Renal cortical epithelial cell (primary cell): Measurements from ENCODE around the gene ACR. TPM values are rescaled to one million over a fixed set of nuclear protein-coding genes. Genes with fewer than 3 reads are reported as not detected.

Source experiments
- DNase-seq: peaks from one replicate; pipeline ENCODE4 v3.0.0-alpha.2; 2011; ENCODE audit warnings: low read depth
- total RNA-seq: library from RNA; depleted of rRNA; stranded (reverse); fragments of >200 nt; gene quantifications from 2 replicates; pipeline ENCODE4 v1.2.3, GENCODE V29; 2014

ACR gene
- total RNA-seq, 1 donor from 2014 or later, result not detected

DNA sequence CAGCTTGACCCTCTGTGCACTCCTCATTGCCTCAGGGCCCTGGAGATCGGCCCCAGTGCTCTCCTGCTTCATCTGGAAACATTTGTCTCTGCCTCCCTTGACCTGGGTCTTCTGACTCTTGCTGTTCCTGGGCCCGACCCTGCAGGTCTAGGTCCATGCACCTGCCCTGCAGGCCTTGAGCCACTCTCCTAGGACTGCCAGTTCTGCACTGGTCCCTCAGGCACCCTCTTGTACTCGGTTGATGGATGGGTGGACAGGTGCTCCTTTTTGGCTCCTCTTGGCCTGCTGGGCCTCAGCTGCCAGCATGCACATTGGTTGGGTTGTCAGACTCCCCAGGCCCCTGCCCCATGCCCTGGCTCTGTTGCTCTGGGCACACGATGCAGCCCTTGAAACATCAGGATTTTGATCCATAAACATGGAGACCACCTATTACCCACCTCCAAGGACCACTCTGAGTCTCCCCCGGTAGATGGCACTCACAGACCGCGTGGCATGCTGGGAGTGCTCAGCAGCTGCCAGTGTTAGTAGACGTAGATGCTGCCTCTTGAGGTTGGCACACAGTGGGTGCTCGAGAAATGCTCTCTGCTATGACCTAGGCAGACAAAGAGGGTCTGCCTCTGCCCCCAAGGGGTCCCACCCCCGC lies 20.2 kb upstream of the ACR start:
- DNase-seq, result no peak

DNA sequence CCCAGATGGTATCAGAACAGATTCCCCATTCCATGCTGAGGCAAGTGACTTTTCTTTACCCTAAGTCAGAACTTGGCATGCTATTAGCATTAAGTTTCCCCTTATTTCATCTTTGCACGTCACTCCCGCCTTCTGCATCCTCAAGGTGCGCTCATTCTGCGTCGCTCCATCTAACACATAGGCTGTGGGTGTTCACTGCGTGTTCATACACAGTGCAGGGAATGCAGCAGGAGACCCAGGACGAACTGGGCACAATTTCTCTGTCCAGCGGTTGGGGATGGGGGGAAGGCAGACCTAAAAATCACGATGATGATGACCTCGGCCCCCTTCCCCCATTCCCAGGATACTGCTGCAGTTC lies 19.7 kb upstream of the ACR start:
- DNase-seq, result no peak

- DNase-seq, result no peak
Measured at GRCh38 chr22:50719814-50720300, 18.1 kb upstream of the ACR start.

GRCh38 chr22:50720301-50721256 lies 17.4 kb upstream of the ACR start:
- DNase-seq, result no peak

GRCh38 chr22:50721257-50721844 lies 16.7 kb upstream of the ACR start:
- no peak for DNase-seq

DNA sequence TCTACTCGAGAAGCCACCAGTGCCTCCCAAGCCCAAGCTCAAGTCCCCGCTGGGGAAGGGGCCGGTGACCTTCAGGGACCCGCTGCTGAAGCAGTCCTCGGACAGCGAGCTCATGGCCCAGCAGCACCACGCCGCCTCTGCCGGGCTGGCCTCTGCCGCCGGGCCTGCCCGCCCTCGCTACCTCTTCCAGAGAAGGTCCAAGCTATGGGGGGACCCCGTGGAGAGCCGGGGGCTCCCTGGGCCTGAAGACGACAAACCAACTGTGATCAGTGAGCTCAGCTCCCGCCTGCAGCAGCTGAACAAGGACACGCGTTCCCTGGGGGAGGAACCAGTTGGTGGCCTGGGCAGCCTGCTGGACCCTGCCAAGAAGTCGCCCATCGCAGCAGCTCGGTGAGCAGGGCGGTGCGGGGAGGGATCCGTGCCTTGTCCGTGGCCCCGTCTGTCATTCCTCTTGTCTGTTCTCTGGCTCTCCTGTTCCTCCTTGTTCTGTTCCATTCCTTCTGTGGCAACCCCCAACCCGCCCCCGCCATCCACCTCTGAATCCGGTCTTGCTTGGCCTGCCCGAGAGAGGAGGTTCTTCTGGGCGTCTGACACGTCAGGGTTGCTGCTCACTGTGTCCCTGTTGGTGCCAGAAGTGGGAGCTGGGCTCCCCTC lies 15.8 kb upstream of the ACR start:
- no peak for DNase-seq

- no peak for DNase-seq
Measured at GRCh38 chr22:50722716-50723428, 15.1 kb upstream of the ACR start.

- DNase-seq, result no peak
Measured at GRCh38 chr22:50723991-50724390, 14.0 kb upstream of the ACR start.

DNA sequence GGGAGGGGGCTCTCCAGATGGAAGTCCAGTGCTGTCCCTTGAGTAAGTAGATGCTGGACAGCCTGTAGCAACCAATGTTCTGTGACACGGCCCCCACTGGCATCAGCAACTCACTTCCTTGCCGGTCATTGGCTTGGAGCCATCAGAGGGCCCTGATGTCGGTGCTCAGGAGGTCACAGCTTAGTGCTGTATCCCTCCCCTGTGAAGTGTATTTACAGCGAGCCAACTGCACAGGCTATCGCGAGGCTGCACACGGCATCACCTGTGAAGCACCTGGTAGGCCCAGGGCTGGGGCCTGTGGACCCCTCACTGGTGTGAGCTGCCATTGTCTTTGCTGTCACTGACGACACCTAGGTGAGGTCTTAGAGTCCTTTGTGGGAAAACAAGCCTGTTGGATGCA lies 13.4 kb upstream of the ACR start:
- no peak for DNase-seq

DNA sequence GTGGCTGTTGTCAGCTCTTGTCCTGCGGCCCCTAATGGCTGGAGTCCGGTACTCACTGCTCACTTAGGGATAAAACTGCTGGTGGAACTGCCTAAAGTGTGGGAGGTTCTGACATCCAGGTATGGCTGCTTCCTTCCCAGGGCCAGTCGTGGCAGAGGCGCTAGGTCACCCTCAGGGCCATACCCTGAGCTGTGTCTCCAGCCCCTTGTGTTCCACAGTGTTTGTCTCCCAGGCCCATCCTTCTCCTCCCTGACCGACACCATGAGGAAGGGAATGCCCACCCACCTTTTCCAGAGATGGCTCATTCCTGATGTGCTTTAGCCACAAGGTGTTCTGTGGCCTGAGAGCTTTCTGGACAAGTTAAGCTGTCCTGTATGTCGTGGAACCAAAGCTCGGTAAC lies 12.4 kb upstream of the ACR start:
- no peak for DNase-seq

DNA sequence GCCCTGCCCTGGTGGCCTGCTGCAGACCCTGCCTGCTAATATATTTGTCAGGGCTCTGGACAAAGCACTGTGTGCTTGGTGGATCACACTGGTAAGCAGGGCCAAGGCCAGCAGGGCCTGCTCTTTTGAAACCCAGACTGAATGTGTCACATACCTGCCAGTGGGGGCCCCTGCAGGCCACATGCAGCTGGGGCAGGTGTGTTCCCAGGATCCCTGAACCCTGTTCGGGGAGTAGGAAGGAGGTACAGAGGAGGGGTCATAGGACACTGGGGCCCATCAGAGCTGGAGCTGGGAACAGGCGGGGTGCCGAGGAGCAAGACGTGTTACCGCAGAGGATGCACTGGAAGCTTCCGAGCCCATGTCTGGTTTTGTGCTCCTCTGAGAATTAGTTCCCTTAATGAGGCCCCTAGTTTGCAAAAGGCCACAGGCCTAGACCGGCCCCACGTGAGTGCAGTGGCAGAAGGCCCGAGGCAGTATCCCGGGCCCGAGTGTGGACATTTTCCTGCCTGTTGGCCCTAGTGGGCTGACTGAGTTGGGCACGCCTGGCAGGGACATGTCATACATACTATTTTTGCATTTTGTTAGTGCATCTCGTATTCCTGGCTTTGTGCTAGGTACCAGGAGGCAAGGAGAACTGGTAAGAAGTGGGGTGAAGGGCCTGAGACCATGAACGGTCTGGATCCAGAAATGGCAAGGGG lies 11.2 kb upstream of the ACR start:
- DNase-seq, result no peak

GRCh38 chr22:50727678-50728522 lies 10.1 kb upstream of the ACR start:
- no peak for DNase-seq

GRCh38 chr22:50728523-50728931 lies 9.5 kb upstream of the ACR start:
- DNase-seq, result no peak

- DNase-seq, result no peak
Measured at GRCh38 chr22:50729391-50730012, 8.5 kb upstream of the ACR start.

DNA sequence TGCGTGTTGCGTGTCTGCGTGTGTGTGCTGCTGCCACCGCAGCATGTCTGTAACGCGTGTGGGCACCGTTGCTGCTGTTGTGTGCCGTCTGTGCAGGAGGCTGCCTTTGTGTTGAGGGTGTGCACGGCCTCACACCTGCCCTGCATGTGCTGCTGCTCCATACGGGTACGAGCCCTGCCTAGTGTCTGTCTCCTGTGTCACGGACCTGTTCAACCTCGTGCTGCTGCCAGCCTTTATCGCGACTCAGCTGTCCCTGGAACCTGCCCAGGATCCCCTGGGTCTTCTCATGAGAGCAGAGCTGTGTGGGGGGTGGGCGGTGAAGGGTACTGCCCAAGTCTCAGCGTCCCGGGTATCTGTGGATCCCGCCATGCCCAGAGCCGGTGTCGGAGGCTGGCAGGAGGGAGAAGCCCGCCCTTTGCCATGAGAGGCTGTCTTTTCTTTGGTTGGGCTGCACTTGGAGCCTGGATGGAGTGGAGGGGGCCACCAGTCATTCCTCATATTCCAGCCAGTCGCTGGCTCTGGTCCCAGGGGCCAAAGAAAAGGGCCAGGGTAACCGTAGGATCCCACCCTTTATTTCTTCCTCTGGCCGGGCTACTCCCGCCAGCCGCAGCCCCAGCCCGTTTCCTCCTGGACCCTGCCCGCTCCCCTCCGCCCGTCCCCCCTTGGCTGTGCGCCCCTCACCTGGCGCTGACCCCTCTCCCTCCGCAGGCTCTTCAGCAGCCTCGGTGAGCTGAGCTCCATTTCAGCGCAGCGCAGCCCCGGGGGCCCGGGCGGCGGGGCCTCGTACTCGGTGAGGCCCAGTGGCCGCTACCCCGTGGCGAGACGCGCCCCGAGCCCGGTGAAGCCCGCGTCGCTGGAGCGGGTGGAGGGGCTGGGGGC lies 7.8 kb upstream of the ACR start:
- DNase-seq, result no peak

- no peak for DNase-seq
Measured at GRCh38 chr22:50730941-50731661, 6.9 kb upstream of the ACR start.

DNA sequence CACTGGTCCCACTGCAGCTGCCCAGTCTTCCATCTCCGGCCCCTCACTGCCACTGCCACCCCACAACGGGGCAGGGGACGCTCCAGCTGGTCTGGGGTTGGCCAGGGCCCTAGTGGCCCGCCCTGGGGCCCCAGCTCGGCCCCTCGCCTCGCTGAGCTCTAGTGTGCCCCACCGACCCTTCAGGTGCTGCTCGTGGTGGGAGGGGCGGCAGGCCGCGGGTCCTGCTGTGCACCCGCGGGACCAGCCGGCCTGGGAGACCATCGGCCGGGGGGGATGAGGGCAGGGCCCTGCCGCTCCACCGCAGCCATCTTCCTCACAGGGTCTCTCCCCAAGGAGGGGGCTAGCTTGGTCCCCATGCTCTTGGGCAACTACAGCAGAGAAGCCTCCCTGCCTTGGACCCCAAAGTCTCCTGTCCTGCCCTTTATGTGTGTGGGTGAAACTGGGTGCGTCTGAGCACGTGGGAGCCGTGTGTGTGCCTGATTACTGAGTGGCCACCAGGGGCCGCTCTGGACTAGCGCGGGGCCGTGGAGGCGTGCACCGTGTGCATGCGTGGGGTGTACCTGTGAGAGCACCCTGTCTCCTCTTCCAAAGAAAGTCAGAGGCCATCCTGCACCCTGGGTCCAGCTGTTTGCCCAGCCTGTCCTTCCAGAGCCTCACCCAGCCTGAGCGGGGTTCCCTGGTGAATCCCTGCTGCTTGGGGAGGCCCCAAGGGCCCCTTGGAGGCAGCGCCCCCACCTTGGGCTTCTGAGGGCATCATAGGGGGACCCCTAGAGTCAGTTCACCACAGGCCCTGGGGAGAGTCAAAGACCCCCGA lies 6.0 kb upstream of the ACR start:
- DNase-seq, result no peak
